Mucosa of stomach (tissue), 1 donor: ENCODE data around the gene GALNT2.
A peak's percentile ranks its signal among the peaks of the same experiment; 100 is the strongest.

Source experiments
- H3K27me3 ChIP-seq: one replicate; pipeline ENCODE4 v1.7.0; 2013; ENCODE audit warnings: mild to moderate bottlenecking, low read length; ENCODE audit not compliant: control insufficient read depth, insufficient read depth
- H3K36me3 ChIP-seq: one replicate; pipeline ENCODE4 v1.7.0; 2013; ENCODE audit warnings: low read length; ENCODE audit not compliant: control insufficient read depth, insufficient read depth
- H3K4me1 ChIP-seq: one replicate; pipeline ENCODE4 v1.7.0; 2013; ENCODE audit warnings: mild to moderate bottlenecking, low read length; ENCODE audit not compliant: control insufficient read depth, insufficient read depth
- H3K4me3 ChIP-seq: one replicate; pipeline ENCODE4 v1.7.0; 2013; ENCODE audit warnings: low read length
- H3K9ac ChIP-seq: one replicate; pipeline ENCODE4 v1.7.0; 2013; ENCODE audit warnings: mild to moderate bottlenecking, low read length, moderate library complexity
- H3K9me3 ChIP-seq: one replicate; pipeline ENCODE4 v1.7.0; 2013; ENCODE audit warnings: mild to moderate bottlenecking, low read length, moderate library complexity; ENCODE audit not compliant: control insufficient read depth
- donor health status: Pancreatic carcinoma.

Gene GALNT2

DNA sequence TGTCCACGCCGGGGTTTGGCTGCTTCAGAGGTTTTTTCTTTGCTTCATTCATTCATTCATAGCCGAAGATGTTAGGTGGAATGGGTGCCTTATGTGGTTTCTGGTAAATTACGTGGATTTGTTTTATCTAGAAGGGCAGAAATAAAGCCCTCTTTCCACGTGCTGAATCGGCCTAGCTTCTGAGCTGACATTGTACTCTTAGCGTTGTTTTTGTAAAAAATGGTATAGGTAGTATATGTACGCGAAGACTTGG lies 1.5 kb downstream of the GALNT2 start:
- H3K4me1 ChIP-seq: peaks cover 11% of the 10 kb centered on the region
- peak overlapping the region; percentile 48 for H3K9ac ChIP-seq
- H3K36me3 ChIP-seq: no peaks in the 10 kb centered on the region
- no peaks in the 10 kb centered on the region for H3K9me3 ChIP-seq
- no peaks in the 10 kb centered on the region for H3K27me3 ChIP-seq
- no peak overlapping the region for H3K4me3 ChIP-seq

DNA sequence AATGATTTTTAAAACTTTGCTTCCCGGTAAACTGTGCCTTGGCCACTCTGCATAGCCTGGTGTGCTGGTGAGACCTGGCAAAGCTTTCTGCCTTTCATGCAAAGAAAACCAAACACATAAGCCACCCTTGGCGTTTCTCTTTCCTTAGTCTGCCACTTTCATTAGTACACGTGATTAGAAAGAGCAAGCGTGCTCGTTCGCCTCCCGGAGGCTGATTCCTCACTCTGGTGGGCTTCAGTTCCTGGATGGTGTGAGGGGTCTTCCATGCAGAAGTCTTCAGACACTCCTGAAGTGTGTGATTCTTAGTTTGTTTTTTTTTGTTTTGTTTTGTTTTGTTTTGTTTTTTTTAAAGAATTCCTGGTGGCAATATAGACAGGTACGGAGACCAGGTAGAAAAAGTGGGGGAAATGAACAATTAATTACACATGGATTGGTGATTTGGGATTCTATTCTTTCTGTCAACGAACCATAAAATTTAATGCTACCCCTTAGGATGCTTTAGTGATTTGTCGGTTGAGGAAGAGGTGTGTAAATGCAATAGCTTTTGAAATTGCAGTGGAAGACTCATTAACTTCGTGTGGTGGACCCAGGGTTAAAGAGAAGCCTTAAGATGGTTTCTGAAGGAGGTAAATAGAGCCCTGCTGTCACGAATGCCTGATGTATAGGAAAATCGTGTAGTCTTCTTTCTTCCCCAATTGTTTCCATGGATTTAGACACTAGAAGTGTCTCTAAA lies 2.1 kb downstream of the GALNT2 start:
- Histone ChIP-seq H3K4me3 (no peak overlapping the region), H3K9ac (peak overlapping the region; percentile 48), H3K36me3 (no peaks in the 10 kb centered on the region), H3K27me3 (no peaks in the 10 kb centered on the region), H3K9me3 (no peaks in the 10 kb centered on the region), H3K4me1 (peaks cover 11% of the 10 kb centered on the region)

DNA sequence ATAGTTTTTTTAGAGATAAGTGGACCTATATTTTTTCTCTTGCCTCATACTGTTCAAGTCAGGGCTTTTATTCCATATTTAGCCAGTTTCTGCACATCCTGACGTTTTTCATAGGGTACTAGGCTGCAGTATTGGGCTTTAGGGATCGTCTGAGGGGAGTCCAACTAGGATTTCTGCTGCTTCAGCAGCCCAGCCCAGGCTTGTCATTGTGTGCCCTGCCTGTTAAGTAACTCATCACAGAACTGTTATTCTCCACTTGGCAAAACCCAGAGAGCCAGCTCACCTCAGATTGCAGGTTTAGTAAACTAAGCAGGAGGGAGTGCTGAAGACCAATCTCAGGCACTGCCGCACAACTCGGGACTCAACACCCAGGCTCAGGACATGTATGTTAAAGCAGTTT lies 2.8 kb downstream of the GALNT2 start:
- H3K4me1 ChIP-seq: peaks cover 11% of the 10 kb centered on the region
- H3K9ac ChIP-seq: no peak overlapping the region
- no peak overlapping the region for H3K4me3 ChIP-seq

DNA sequence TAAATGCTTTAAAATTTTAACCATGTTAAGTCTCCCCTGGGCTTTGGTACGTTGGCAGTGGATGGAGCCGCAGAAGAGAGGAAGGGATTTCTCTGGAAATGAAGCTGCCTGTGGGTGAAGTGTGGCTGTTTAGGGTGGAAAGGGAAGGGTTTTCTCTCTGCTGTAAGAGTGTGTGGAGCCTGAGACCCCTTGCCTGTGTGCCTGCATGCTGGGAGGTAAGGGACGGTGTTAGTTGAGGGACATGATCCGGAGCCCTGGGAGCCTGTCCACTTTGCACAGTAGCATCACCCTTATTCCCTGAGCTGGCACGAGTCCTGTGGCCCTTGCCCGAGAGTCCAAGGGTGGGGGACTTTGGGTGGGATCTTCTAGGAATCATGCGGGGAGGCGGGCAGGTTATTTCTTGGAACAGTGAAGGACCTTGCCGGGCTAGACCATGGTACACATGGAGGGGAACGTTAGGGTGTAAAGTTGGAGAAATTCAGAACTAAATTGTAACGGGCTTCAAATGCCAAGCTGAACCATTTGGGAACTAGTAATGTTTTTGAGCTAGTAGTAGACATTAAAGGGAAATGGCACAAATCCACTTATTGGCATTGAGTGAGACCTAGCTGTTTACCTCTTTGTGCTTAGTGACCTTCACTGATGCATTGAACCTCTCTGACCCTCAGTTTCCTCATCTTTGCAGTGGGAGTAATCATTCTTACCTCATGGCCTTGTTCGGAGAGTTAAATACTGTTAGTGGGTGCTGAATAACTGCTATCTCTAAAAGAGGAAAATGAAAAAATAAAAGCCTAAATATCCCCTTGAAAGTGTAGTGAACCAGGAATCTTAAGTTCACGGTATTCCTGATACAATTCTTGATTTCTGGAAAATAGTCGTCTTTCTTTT lies 3.5 kb downstream of the GALNT2 start:
- H3K4me3 ChIP-seq: no peak overlapping the region

More for the DNA sequence above, 2.8 kb downstream of the GALNT2 start:
- Histone ChIP-seq H3K9me3 (no peaks in the 10 kb centered on the region), H3K27me3 (no peaks in the 10 kb centered on the region), H3K36me3 (no peaks in the 10 kb centered on the region)

DNA sequence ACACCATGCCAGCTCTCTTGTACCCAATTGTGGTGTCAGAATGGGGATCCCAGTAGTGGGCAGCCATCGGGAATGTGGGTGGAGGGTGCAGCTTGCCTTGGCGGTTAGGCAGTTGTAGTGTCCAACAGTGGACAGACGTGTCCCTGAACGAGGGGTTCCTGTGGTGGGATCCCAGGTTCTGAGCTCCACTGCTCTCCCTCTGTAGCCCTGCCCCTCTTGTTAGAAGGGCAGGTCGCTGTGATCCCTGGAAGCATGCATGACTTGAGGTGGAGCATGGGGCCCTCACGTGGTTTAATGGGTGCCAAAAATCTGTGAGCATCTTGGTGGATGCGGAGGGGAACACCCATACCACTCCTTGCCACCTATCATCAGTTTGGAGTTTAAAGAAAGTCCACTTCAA lies 4.3 kb downstream of the GALNT2 start:
- Histone ChIP-seq H3K27me3 (no peaks in the 10 kb centered on the region), H3K4me1 (peaks cover 11% of the 10 kb centered on the region), H3K4me3 (no peak overlapping the region), H3K36me3 (no peaks in the 10 kb centered on the region), H3K9me3 (no peaks in the 10 kb centered on the region), H3K9ac (no peak overlapping the region)

More for the DNA sequence above, 3.5 kb downstream of the GALNT2 start:
- no peak overlapping the region for H3K9ac ChIP-seq
- H3K27me3 ChIP-seq: no peaks in the 10 kb centered on the region
- no peaks in the 10 kb centered on the region for H3K36me3 ChIP-seq
- peaks cover 11% of the 10 kb centered on the region for H3K4me1 ChIP-seq
- no peaks in the 10 kb centered on the region for H3K9me3 ChIP-seq

DNA sequence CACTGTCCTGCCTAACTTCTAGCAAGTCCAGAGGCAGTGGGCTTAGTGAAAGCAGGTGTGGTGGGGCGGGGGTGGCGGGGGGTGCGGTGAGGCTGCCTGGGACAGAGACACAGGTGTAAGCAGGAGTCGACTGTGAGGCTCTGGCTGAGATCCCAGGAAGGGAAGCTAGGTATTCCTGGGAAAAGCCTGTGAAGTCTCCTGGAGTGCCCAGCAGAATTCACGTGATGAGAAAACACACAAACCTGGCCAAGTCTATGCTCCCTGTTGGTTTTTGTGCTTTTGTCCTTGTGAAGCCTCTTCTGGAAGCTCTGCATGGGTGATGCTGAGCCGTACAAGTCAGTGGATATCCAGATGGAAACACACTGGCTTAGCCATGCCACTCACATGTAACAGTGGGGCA lies 5.3 kb downstream of the GALNT2 start:
- no peak overlapping the region for H3K9ac ChIP-seq
- H3K4me3 ChIP-seq: no peak overlapping the region
- H3K9me3 ChIP-seq: no peaks in the 10 kb centered on the region
- H3K4me1 ChIP-seq: peaks cover 11% of the 10 kb centered on the region
- no peaks in the 10 kb centered on the region for H3K36me3 ChIP-seq
- no peaks in the 10 kb centered on the region for H3K27me3 ChIP-seq

DNA sequence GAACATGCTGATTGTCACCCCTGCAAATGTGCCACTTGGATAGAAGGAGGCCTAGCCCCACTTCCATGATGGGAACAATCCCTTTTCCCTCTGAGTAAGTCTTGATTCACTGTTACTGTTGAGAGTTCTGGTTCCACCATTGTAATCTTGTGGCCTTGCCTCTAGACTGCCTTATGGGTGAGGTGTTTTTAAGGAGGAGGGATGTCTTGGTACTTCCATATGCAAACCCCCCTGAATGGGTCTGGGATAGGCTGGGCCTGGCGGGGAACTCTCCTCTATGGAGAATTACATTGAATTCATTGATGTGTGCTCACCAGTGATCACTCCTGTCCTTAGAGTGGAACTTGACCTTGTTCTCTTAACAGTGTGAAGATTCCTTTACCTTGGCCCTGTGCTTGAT lies 5.8 kb downstream of the GALNT2 start:
- H3K36me3 ChIP-seq: no peaks in the 10 kb centered on the region
- no peaks in the 10 kb centered on the region for H3K9me3 ChIP-seq
- H3K4me1 ChIP-seq: peaks cover 11% of the 10 kb centered on the region
- no peak overlapping the region for H3K9ac ChIP-seq
- H3K27me3 ChIP-seq: no peaks in the 10 kb centered on the region
- no peak overlapping the region for H3K4me3 ChIP-seq

DNA sequence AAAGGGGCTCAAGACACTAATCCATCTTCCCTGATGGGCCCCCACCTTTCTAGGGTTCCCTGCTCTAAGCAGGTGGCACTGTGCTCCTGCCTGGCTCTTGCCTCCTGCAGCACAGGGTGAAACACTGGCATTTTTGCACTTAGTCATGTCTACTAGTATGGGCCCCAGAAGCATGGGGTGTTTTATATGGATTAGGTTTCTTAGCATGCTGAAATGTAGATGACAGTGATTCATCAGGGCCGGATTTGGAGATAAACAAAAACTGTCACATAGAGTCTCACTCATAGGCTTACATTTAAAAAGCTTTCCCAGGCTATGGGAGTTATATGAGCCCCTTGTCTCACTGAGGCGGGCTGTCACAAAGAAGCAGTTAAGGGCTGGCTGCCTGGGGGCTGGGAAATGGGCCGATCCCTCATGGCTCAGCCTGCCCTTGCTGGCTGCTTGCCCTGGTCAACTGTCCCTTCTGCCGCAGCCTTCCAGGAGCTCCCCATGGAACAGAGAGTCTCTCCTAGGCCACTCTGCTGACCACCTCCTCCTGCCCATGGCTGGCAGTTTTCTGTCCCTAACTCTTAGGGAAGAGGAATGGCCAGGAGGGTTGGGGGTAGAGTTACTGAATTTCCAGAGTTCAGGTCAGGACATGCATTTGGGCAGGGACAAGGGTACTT lies 6.5 kb downstream of the GALNT2 start:
- Histone ChIP-seq H3K9ac (no peak overlapping the region), H3K36me3 (no peaks in the 10 kb centered on the region), H3K27me3 (no peaks in the 10 kb centered on the region), H3K9me3 (no peaks in the 10 kb centered on the region), H3K4me1 (peaks cover 10% of the 10 kb centered on the region), H3K4me3 (no peak overlapping the region)

DNA sequence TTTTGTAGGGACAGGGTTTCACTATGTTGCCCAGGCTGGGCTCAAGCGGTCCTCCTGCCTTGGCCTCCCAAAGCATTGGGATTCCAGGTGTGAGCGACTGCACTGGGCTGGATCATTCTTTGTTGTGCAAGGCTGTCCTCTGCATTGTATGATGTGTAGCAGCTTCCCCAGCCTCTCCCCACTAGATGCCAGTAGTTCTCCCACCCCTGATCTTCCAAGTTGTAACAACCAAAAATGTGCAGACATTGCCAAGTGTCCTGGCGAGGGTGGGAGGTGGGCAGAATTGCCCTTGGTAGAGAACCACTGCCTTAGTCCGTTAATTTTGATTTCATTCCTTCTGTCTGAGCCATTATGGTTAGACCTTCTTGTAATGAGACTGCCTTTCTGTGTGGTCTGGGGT lies 7.2 kb downstream of the GALNT2 start:
- Histone ChIP-seq H3K9me3 (no peaks in the 10 kb centered on the region), H3K4me3 (no peak overlapping the region), H3K4me1 (peaks cover 2% of the 10 kb centered on the region), H3K9ac (no peak overlapping the region), H3K27me3 (no peaks in the 10 kb centered on the region), H3K36me3 (no peaks in the 10 kb centered on the region)

DNA sequence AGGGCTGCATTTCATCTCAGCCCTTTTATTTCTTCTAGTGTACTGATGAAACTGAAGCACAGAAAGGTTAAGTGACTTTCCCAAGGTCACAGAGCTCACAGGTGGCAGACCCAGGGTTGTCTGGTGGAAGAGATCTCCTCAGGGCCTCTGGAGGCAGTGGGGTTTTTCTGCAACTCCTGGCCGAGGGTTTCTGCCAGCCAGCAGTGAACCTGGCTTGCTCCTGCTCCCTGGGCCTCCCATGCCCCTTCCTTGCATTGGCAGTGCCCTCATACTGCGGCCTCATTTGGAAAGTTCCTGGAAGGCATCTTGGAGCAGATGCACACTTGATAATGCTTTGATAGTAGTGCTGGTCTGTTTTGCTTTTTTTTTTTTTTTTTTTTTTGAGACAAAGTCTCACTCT lies 7.7 kb downstream of the GALNT2 start:
- Histone ChIP-seq H3K4me1 (no peaks in the 10 kb centered on the region), H3K36me3 (no peaks in the 10 kb centered on the region), H3K4me3 (no peak overlapping the region), H3K9me3 (no peaks in the 10 kb centered on the region), H3K9ac (no peak overlapping the region), H3K27me3 (no peaks in the 10 kb centered on the region)

DNA sequence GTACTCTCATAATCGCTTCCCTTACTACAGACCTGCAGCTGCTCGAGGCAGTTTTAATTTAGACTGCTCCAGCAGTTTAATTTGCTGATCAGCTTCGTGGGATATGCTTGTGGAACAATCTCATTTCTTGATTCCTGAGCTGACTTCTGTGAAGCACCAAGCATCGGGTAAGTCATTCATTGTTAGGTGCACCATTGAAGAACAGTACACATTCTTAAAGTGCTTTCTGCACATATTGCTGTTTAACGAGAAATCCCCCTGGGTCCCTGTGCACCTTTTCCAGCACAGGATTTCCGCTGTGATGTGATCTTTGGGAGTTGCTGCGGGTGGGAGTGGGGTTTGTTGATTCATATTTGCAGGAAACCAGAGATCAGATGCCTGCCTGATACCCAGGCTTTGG lies 9.1 kb downstream of the GALNT2 start:
- H3K4me1 ChIP-seq: no peaks in the 10 kb centered on the region
- H3K36me3 ChIP-seq: no peaks in the 10 kb centered on the region
- no peak overlapping the region for H3K4me3 ChIP-seq
- H3K9ac ChIP-seq: no peak overlapping the region
- H3K9me3 ChIP-seq: no peaks in the 10 kb centered on the region
- no peaks in the 10 kb centered on the region for H3K27me3 ChIP-seq

DNA sequence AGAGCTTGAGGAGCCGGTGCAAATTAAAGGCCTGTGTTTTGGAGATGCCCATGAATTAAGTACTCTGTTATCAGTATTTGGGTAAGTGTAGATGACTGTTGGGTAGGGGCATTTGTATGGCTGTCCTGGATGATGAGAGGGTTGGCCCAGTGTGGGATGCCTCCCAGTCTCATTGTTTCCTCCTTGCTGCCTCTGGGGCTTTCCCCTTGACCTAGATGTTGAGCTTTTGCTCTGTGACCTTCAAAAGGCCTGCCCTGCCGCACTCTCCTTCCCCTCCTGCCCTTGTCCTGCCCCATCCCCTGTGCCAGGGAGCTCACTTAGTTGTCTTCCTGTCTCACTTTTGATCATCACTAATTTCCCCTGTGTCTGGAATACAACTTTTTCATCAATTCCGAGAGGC lies 10.0 kb downstream of the GALNT2 start:
- Histone ChIP-seq H3K36me3 (no peaks in the 10 kb centered on the region), H3K4me3 (no peak overlapping the region), H3K9ac (no peak overlapping the region), H3K27me3 (no peaks in the 10 kb centered on the region), H3K4me1 (no peaks in the 10 kb centered on the region), H3K9me3 (no peaks in the 10 kb centered on the region)
